A549 (cell line): Measurements from ENCODE around the gene TRPM2.

Source experiments
- CTCF ChIP-seq: fragments of >200 bp; sonication (Bioruptor Twin); formaldehyde crosslinking; IDR thresholded peaks from 3 replicates; pipeline ENCODE4 v1.5.1; 2016
- EHMT2 ChIP-seq: fragments of 200-600 bp; sonication (generic); IDR thresholded peaks from 2 replicates; pipeline ENCODE4 v1.6.1; 2016; ENCODE audit warnings: antibody characterized with exemption, low read depth, mild to moderate bottlenecking, moderate library complexity
- EP300 ChIP-seq, 2 experiments: fragments of >200 bp; sonication (Bioruptor Twin); formaldehyde crosslinking; IDR thresholded peaks; 2 replicates in 1 of 2; 3 replicates in 1 of 2; pipeline ENCODE4 v1.6.1; 2016 to 2017
- JUN ChIP-seq, 2 experiments: fragments of >200 bp; sonication (Bioruptor Twin); formaldehyde crosslinking; IDR thresholded peaks; 2 replicates in 1 of 2; 3 replicates in 1 of 2; pipeline ENCODE4 v1.6.1; 2016 to 2017
- NFE2L2 ChIP-seq: fragments of 150-350 bp; conservative IDR thresholded peaks from 2 replicates; pipeline ENCODE4 v1.6.1; 2014; ENCODE audit warnings: low read length
- PBX3 ChIP-seq: IDR thresholded peaks from 2 replicates; pipeline ENCODE4 v1.6.1; 2012
- RAD21 ChIP-seq, 2 experiments: fragments of >200 bp in 1 of 2; sonication (Bioruptor Twin) in 1 of 2; formaldehyde crosslinking in 1 of 2; IDR thresholded peaks in 1 of 2; conservative IDR thresholded peaks in 1 of 2; 2 replicates in 1 of 2; 3 replicates in 1 of 2; pipeline ENCODE4 v1.6.1; 2012 to 2018; ENCODE audit warnings: inconsistent platforms in 1 of 2
- RARB ChIP-seq: fragments of 250-450 bp; sonication (Bioruptor Pico); IDR thresholded peaks from 2 replicates; pipeline ENCODE4 v1.8.0; 2021; ENCODE audit warnings: mild to moderate bottlenecking, moderate library complexity
- RCOR1 ChIP-seq: fragments of 150-350 bp; IDR thresholded peaks from 2 replicates; pipeline ENCODE4 v1.6.1; 2014; ENCODE audit warnings: antibody characterized with exemption, low read length, low read depth
- SMC3 ChIP-seq: fragments of >200 bp; sonication (Bioruptor Twin); formaldehyde crosslinking; IDR thresholded peaks from 3 replicates; pipeline ENCODE4 v1.6.1; 2018; ENCODE audit warnings: inconsistent platforms
- SREBF2 ChIP-seq: fragments of 450-650 bp; IDR thresholded peaks from 2 replicates; pipeline ENCODE4 v1.6.1; 2014; ENCODE audit warnings: mild to moderate bottlenecking, moderate library complexity
- TFCP2L1 ChIP-seq: fragments of 250-450 bp; sonication (Bioruptor Pico); IDR thresholded peaks from 2 replicates; pipeline ENCODE4 v1.5.0; 2021; ENCODE audit warnings: mild to moderate bottlenecking

GRCh38 chr21:44354001-44354405 is 582 bp downstream of the TRPM2 start:
- TF ChIP-seq PBX3: no peak
- no peak for TF ChIP-seq EP300 (IDR thresholded peaks at IDR 0.05)
- TF ChIP-seq CTCF: no peak
- TF ChIP-seq RCOR1: no peak
- no peak for TF ChIP-seq JUN (IDR thresholded peaks at IDR 0.05)
- TF ChIP-seq RARB (CRISPR knock-in tag): no peak
- no peak for TF ChIP-seq TFCP2L1 (CRISPR knock-in tag)
- TF ChIP-seq RAD21 (conservative IDR thresholded peaks at IDR 0.05 in 1 of 2, IDR thresholded peaks at IDR 0.05 in 1 of 2): no peak
- TF ChIP-seq NFE2L2: no peak
- TF ChIP-seq SREBF2: no peak
- TF ChIP-seq SMC3: no peak
- no peak for TF ChIP-seq EHMT2
